Liver (tissue), 9 donors: ENCODE results near the gene HCFC1. TPM values are rescaled to one million over a fixed set of nuclear protein-coding genes. Genes with fewer than 3 reads are reported as not detected.

Experiments
- DNase-seq: peaks from one replicate; pipeline ENCODE4 v3.0.0-alpha.2; 2017; ENCODE audit warnings: low spot score
- H3K27ac ChIP-seq, 2 donors: one replicate each; pipeline ENCODE4 v1.7.0; 2013; ENCODE audit warnings: inconsistent platforms in 2 of 2, low read length in 2 of 2, control low read depth in 1 of 2, low read depth in 1 of 2, mild to moderate bottlenecking in 1 of 2
- H3K27me3 ChIP-seq, 4 donors: one replicate each; pipeline versions ENCODE4 v1.6.1 to v1.7.0; 2013; ENCODE audit warnings: low read length in 3 of 4, inconsistent platforms in 1 of 4, mild to moderate bottlenecking in 1 of 4, moderate library complexity in 1 of 4; ENCODE audit not compliant: control insufficient read depth in 4 of 4, insufficient read depth in 4 of 4
- H3K36me3 ChIP-seq, 4 donors: one replicate each; pipeline versions ENCODE4 v1.6.1 to v1.7.0; 2013; ENCODE audit warnings: low read length in 3 of 4, mild to moderate bottlenecking in 3 of 4, low read depth in 1 of 4, moderate library complexity in 1 of 4; ENCODE audit not compliant: control insufficient read depth in 4 of 4, insufficient read depth in 3 of 4
- H3K4me1 ChIP-seq, 4 donors: one replicate each; pipeline versions ENCODE4 v1.6.1 to v1.7.0; 2013; ENCODE audit warnings: low read length in 3 of 4, mild to moderate bottlenecking in 3 of 4, moderate library complexity in 1 of 4; ENCODE audit not compliant: control insufficient read depth in 4 of 4, insufficient read depth in 4 of 4
- H3K4me3 ChIP-seq, 3 donors: one replicate each; pipeline versions ENCODE4 v1.6.1 to v1.7.0; 2013; ENCODE audit warnings: low read length in 3 of 3, control low read depth in 1 of 3, low read depth in 1 of 3, mild to moderate bottlenecking in 1 of 3
- H3K9ac ChIP-seq, 2 donors: one replicate each; pipeline ENCODE4 v1.7.0; 2013; ENCODE audit warnings: low read length in 2 of 2, mild to moderate bottlenecking in 2 of 2, moderate library complexity in 2 of 2, control low read depth in 1 of 2, low read depth in 1 of 2
- H3K9me3 ChIP-seq, 4 donors: one replicate each; pipeline versions ENCODE4 v1.6.1 to v1.7.0; 2013; ENCODE audit warnings: low read length in 3 of 4; ENCODE audit not compliant: control insufficient read depth in 4 of 4
- FOXA1 ChIP-seq: IDR thresholded peaks from 2 replicates; pipeline ENCODE4 v1.6.1; 2016; ENCODE audit warnings: antibody characterized with exemption
- JUND ChIP-seq, 2 donors: IDR thresholded peaks; 2 replicates each; pipeline ENCODE4 v1.6.1; 2016; ENCODE audit warnings: antibody characterized with exemption in 2 of 2
- RAD21 ChIP-seq, 2 donors: IDR thresholded peaks; 2 replicates each; pipeline ENCODE4 v1.6.1; 2016; ENCODE audit warnings: antibody characterized with exemption in 2 of 2, mild to moderate bottlenecking in 2 of 2
- RXRA ChIP-seq, 2 donors: IDR thresholded peaks; 2 replicates each; pipeline ENCODE4 v1.6.1; 2017 to 2018; ENCODE audit warnings: antibody characterized with exemption in 2 of 2, mild to moderate bottlenecking in 1 of 2
- SP1 ChIP-seq: IDR thresholded peaks from 2 replicates; pipeline ENCODE4 v1.6.1; 2018; ENCODE audit warnings: antibody characterized with exemption, mild to moderate bottlenecking
- TAF1 ChIP-seq: conservative IDR thresholded peaks from 2 replicates; pipeline ENCODE4 v1.6.1; 2016; ENCODE audit warnings: antibody characterized with exemption, mild to moderate bottlenecking
- YY1 ChIP-seq: IDR thresholded peaks from 2 replicates; pipeline ENCODE4 v1.6.1; 2016; ENCODE audit warnings: antibody characterized with exemption, mild to moderate bottlenecking
- WGBS: extraction: QIAGEN DNeasy Blood & Tissue Kit; methylation state at CpG from one replicate; pipeline ENCODE4 v1.1.7; 2013; 5-methylcytosine and 5-hydroxymethylcytosine counted together
- polyA plus RNA-seq, 2 donors: library from polyadenylated mRNA; stranded (reverse) in 1 of 2; unstranded in 1 of 2; fragments of 200-250 nt in 1 of 2; fragments of >200 nt in 1 of 2; fragmentation: Nextera tagmentation in 1 of 2; extraction: Ambion mirVana in 1 of 2; gene quantifications; one replicate each; pipeline versions ENCODE4 v1.2.1 to v1.2.3, GENCODE V29; 2013 to 2015
- total RNA-seq, 2 donors: library from RNA; depleted of rRNA; stranded (reverse); fragments of >200 nt; gene quantifications; one replicate each; pipeline ENCODE4 v1.2.3, GENCODE V29; 2014
- TF ChIP-seq, protein P1 (sequence below): IDR thresholded peaks from 2 replicates; pipeline ENCODE4 v1.6.1; 2016; ENCODE audit warnings: antibody characterized with exemption
- TF ChIP-seq, protein P2 (sequence below): IDR thresholded peaks from 2 replicates; pipeline ENCODE4 v1.6.1; 2016; ENCODE audit warnings: antibody characterized with exemption, mild to moderate bottlenecking
- TF ChIP-seq, protein P3 (sequence below): fragments of 150-350 bp; IDR thresholded peaks from 2 replicates; pipeline ENCODE4 v1.5.1; 2017; ENCODE audit warnings: improper control_type of control experiment, low read depth, low read length; ENCODE audit not compliant: missing input control
- donor health status: healthy.
- donor health status: healthy.
- donor health status: healthy.
- donor health status: healthy.
- donor health status: healthy.

The HCFC1 gene
- total and polyA plus RNA-seq, 4 donors, result 7.9 to 26.9 (median 13.9) TPM

DNA sequence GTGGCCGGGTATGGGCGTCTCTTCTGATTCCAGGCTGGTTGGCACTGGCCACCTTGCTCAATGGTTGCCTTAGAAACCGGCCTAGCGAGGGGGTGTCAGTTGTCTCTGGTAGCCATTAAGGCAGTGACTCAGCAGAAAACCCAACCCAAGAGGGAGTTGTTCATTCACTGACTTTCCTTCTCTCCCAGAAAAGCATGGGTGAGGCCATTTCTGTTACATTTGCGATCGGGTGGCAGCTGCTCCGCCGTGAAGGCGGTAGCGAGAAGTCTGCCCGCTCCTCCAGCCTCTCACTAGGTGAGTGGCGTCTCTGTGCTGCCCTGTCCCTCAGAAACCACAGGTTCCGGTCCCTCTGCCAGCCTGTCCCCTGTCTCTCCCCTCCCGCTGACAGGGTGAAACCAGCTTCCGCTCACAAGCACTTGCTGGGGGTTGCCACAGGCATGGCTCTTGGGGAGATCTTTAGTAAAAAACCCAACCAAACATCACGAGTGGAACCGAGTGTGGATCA is 30.6 kb upstream of the HCFC1 start:
- H3K9ac ChIP-seq, result no peak overlapping the region
- H3K4me3 ChIP-seq, result no peak overlapping the region
- no peaks in the 10 kb centered on the region for H3K9me3 ChIP-seq
- no peaks in the 10 kb centered on the region for H3K4me1 ChIP-seq
- H3K27ac ChIP-seq, result no peak overlapping the region
- no peaks in the 10 kb centered on the region for H3K27me3 ChIP-seq
- 83% methylated on average over 17 of the region's 17 CpGs for WGBS
- no peaks in the 10 kb centered on the region for H3K36me3 ChIP-seq
- TF ChIP-seq YY1 (peak; percentile 16), RAD21 (IDR thresholded peaks at IDR 0.05) (no peak), RXRA (IDR thresholded peaks at IDR 0.05) (no peak)
- TF ChIP-seq, protein P1, sequence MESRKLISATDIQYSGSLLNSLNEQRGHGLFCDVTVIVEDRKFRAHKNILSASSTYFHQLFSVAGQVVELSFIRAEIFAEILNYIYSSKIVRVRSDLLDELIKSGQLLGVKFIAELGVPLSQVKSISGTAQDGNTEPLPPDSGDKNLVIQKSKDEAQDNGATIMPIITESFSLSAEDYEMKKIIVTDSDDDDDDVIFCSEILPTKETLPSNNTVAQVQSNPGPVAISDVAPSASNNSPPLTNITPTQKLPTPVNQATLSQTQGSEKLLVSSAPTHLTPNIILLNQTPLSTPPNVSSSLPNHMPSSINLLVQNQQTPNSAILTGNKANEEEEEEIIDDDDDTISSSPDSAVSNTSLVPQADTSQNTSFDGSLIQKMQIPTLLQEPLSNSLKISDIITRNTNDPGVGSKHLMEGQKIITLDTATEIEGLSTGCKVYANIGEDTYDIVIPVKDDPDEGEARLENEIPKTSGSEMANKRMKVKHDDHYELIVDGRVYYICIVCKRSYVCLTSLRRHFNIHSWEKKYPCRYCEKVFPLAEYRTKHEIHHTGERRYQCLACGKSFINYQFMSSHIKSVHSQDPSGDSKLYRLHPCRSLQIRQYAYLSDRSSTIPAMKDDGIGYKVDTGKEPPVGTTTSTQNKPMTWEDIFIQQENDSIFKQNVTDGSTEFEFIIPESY, result no peak
- no peak for DNase-seq

DNA sequence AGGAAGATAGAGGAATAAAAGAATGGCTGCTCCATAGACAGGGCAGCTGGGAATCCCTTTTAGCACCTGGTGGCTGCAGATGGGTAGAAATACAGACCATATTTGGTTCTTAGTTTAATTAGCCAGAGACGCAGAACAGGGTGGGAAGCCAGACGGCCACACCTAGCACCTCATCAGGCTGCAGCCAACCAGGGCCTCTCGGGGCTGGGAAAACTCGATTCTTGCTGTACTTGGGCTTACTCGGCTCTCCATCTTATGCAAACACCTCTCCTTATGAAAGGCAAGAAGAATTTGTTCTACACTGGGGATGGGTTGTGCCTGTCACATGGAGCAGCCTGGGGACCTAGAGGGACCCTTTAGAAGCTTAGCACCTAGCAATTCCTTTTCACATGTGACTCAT is 28.4 kb upstream of the HCFC1 start:
- Histone ChIP-seq H3K9ac (no peak overlapping the region), H3K9me3 (no peaks in the 10 kb centered on the region), H3K27ac (no peak overlapping the region), H3K4me3 (no peak overlapping the region), H3K27me3 (no peaks in the 10 kb centered on the region), H3K36me3 (no peaks in the 10 kb centered on the region), H3K4me1 (no peaks in the 10 kb centered on the region)
- no peak for DNase-seq
- 83% methylated on average over 5 of the region's 5 CpGs for WGBS
- no peak for TF ChIP-seq YY1
- TF ChIP-seq, protein P2, sequence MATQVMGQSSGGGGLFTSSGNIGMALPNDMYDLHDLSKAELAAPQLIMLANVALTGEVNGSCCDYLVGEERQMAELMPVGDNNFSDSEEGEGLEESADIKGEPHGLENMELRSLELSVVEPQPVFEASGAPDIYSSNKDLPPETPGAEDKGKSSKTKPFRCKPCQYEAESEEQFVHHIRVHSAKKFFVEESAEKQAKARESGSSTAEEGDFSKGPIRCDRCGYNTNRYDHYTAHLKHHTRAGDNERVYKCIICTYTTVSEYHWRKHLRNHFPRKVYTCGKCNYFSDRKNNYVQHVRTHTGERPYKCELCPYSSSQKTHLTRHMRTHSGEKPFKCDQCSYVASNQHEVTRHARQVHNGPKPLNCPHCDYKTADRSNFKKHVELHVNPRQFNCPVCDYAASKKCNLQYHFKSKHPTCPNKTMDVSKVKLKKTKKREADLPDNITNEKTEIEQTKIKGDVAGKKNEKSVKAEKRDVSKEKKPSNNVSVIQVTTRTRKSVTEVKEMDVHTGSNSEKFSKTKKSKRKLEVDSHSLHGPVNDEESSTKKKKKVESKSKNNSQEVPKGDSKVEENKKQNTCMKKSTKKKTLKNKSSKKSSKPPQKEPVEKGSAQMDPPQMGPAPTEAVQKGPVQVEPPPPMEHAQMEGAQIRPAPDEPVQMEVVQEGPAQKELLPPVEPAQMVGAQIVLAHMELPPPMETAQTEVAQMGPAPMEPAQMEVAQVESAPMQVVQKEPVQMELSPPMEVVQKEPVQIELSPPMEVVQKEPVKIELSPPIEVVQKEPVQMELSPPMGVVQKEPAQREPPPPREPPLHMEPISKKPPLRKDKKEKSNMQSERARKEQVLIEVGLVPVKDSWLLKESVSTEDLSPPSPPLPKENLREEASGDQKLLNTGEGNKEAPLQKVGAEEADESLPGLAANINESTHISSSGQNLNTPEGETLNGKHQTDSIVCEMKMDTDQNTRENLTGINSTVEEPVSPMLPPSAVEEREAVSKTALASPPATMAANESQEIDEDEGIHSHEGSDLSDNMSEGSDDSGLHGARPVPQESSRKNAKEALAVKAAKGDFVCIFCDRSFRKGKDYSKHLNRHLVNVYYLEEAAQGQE, result no peak

DNA sequence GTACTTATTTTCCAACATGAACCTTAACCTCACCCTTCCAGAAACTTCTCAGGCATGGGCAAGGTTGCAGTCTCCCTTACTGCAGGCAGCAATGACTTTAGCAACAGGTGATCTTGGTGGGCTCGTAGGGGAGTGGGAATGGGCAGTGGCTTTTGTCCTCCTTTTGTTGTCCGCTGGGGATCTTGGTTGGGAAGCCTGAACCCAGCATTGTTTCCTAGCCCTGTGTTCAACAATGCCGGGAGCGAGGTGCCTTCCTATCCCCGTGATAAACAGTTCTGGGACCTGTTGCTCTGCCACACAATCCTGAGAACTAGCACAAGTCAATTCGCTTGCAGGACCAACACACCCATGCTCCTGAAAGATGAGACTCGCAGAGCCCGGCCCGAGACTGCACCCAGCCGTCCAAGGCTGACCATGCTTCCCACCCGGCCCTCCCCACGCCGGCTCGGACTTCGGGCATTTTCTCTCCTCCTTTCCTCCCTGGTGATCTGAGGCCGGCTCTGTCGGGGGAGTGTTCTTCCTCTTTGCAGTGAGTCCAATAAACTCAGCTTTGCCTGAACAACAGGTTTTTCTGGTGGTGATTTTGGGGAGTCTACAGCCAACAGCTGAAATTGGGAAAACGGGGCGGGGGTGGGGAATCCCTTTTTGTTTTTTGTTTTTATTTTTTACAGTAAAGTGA is 27.9 kb upstream of the HCFC1 start:
- H3K27me3 ChIP-seq, result no peaks in the 10 kb centered on the region
- H3K27ac ChIP-seq, result no peak overlapping the region
- no peak for DNase-seq
- no peaks in the 10 kb centered on the region for H3K9me3 ChIP-seq
- H3K4me1 ChIP-seq, result no peaks in the 10 kb centered on the region
- 65% methylated on average over 19 of the region's 19 CpGs for WGBS
- H3K4me3 ChIP-seq, result no peak overlapping the region
- TF ChIP-seq TAF1 (no peak), JUND (IDR thresholded peaks at IDR 0.05) (no peak), YY1 (no peak), RAD21 (IDR thresholded peaks at IDR 0.05) (no peak), FOXA1 (no peak), SP1 (no peak)
- TF ChIP-seq, protein P3, sequence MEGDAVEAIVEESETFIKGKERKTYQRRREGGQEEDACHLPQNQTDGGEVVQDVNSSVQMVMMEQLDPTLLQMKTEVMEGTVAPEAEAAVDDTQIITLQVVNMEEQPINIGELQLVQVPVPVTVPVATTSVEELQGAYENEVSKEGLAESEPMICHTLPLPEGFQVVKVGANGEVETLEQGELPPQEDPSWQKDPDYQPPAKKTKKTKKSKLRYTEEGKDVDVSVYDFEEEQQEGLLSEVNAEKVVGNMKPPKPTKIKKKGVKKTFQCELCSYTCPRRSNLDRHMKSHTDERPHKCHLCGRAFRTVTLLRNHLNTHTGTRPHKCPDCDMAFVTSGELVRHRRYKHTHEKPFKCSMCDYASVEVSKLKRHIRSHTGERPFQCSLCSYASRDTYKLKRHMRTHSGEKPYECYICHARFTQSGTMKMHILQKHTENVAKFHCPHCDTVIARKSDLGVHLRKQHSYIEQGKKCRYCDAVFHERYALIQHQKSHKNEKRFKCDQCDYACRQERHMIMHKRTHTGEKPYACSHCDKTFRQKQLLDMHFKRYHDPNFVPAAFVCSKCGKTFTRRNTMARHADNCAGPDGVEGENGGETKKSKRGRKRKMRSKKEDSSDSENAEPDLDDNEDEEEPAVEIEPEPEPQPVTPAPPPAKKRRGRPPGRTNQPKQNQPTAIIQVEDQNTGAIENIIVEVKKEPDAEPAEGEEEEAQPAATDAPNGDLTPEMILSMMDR, result no peak
- no peak overlapping the region for H3K9ac ChIP-seq
- H3K36me3 ChIP-seq, result no peaks in the 10 kb centered on the region
